ENCODE measurements around the gene TECPR2. TPM values are rescaled to one million over a fixed set of nuclear protein-coding genes. Genes with fewer than 3 reads are reported as not detected.

Gene TECPR2
- polyA plus RNA-seq, 3 donors: 3.3 to 6.1 (median 5.9) TPM

- no peak overlapping the region for H3K27ac ChIP-seq (ENCODE audit: low read depth, low read length)
- WGBS, 3 donors: 97 to 98% (median 98%) methylated on average over 3 of the region's 3 CpGs
These were observed 2.4 kb upstream of the TECPR2 start for GRCh38 chr14:102360388-102360787.

- WGBS, 3 donors: 24 to 27% (median 26%) methylated on average over 4 of the region's 4 CpGs
- H3K27ac ChIP-seq (ENCODE audit: low read depth, low read length): no peak overlapping the region
These were observed 657 bp upstream of the TECPR2 start for GRCh38 chr14:102362084-102362483.

- WGBS, 3 donors: 3 to 4% (median 3%) methylated on average over 39 to 53 of the region's 53 CpGs
- peak overlapping the region; percentile 17 for H3K27ac ChIP-seq (ENCODE audit: low read depth, low read length)
These were observed 622 bp downstream of the TECPR2 start for GRCh38 chr14:102363182-102363943.

GRCh38 chr14:102370305-102370809 lies 7.6 kb downstream of the TECPR2 start:
- WGBS, 3 donors: 53 to 81% (median 60%) methylated on average over 11 of the region's 11 CpGs
- peak overlapping the region; percentile 60 for H3K27ac ChIP-seq (ENCODE audit: low read depth, low read length)

GRCh38 chr14:102371361-102371760 lies 8.6 kb downstream of the TECPR2 start:
- no peak overlapping the region for H3K27ac ChIP-seq (ENCODE audit: low read depth, low read length)
- WGBS, 3 donors: 80 to 85% (median 85%) methylated on average over 4 of the region's 4 CpGs

- WGBS, 3 donors: 87 to 91% (median 87%) methylated on average over 3 of the region's 3 CpGs
- H3K27ac ChIP-seq (ENCODE audit: low read depth, low read length): no peak overlapping the region
These were observed 10.4 kb downstream of the TECPR2 start for GRCh38 chr14:102373110-102373509.

GRCh38 chr14:102374264-102374663 lies 11.5 kb downstream of the TECPR2 start:
- H3K27ac ChIP-seq (ENCODE audit: low read depth, low read length): no peak overlapping the region
- 81 to 94% (median 89%) methylated on average over 2 of the region's 2 CpGs for WGBS, 3 donors

GRCh38 chr14:102375119-102375518 lies 12.4 kb downstream of the TECPR2 start:
- 95 to 100% (median 97%) methylated on average over 5 of the region's 5 CpGs for WGBS, 3 donors
- H3K27ac ChIP-seq (ENCODE audit: low read depth, low read length): no peak overlapping the region

- no peak overlapping the region for H3K27ac ChIP-seq (ENCODE audit: low read depth, low read length)
These were observed 15.0 kb downstream of the TECPR2 start for GRCh38 chr14:102377696-102378095.

GRCh38 chr14:102378830-102379229 lies 16.1 kb downstream of the TECPR2 start:
- H3K27ac ChIP-seq (ENCODE audit: low read depth, low read length): no peak overlapping the region
- 94 to 95% (median 95%) methylated on average over 9 of the region's 9 CpGs for WGBS, 3 donors

GRCh38 chr14:102387086-102387485 lies 24.3 kb downstream of the TECPR2 start:
- H3K27ac ChIP-seq (ENCODE audit: low read depth, low read length): no peak overlapping the region

- no peak overlapping the region for H3K27ac ChIP-seq (ENCODE audit: low read depth, low read length)
- 75 to 95% (median 79%) methylated on average over 2 of the region's 2 CpGs for WGBS, 3 donors
These were observed 26.5 kb downstream of the TECPR2 start for GRCh38 chr14:102389246-102389645.

GRCh38 chr14:102390064-102390855 lies 27.5 kb downstream of the TECPR2 start:
- WGBS, 3 donors: 34 to 67% (median 46%) methylated on average over 2 of the region's 2 CpGs

GRCh38 chr14:102392506-102392905 lies 29.8 kb downstream of the TECPR2 start:
- WGBS, 3 donors: 53 to 81% (median 71%) methylated on average over 4 of the region's 4 CpGs
- H3K27ac ChIP-seq (ENCODE audit: low read depth, low read length): no peak overlapping the region

More at GRCh38 chr14:102390064-102390855, 27.5 kb downstream of the TECPR2 start:
- no peak overlapping the region for H3K27ac ChIP-seq (ENCODE audit: low read depth, low read length)

- 47 to 68% (median 55%) methylated on average over 9 of the region's 9 CpGs for WGBS, 3 donors
- H3K27ac ChIP-seq (ENCODE audit: low read depth, low read length): no peak overlapping the region
These were observed 32.1 kb downstream of the TECPR2 start for GRCh38 chr14:102394717-102395375.

- H3K27ac ChIP-seq (ENCODE audit: low read depth, low read length): no peak overlapping the region
- WGBS, 3 donors: 91 to 98% (median 98%) methylated on average over 7 of the region's 7 CpGs
These were observed 33.8 kb downstream of the TECPR2 start for GRCh38 chr14:102396521-102396920.

GRCh38 chr14:102403028-102403427 lies 40.3 kb downstream of the TECPR2 start:
- H3K27ac ChIP-seq (ENCODE audit: low read depth, low read length): no peak overlapping the region

- no peak overlapping the region for H3K27ac ChIP-seq (ENCODE audit: low read depth, low read length)
- WGBS, 3 donors: 86 to 96% (median 92%) methylated on average over 7 of the region's 7 CpGs
These were observed 44.5 kb downstream of the TECPR2 start for GRCh38 chr14:102407258-102407657.

GRCh38 chr14:102408724-102409123 lies 46.0 kb downstream of the TECPR2 start:
- H3K27ac ChIP-seq (ENCODE audit: low read depth, low read length): no peak overlapping the region

All from adipose tissue (tissue), 3 donors.